Muscle layer of colon (tissue), 2 donors: ENCODE results near the gene PRAF2.

Experiments
- H3K27ac ChIP-seq: one replicate; pipeline ENCODE4 v1.7.0; 2013; ENCODE audit warnings: low read depth, mild to moderate bottlenecking, low read length, moderate library complexity
- H3K27me3 ChIP-seq, 2 donors: one replicate each; pipeline ENCODE4 v1.7.0; 2013; ENCODE audit warnings: low read length in 2 of 2, mild to moderate bottlenecking in 2 of 2; ENCODE audit not compliant: insufficient read depth in 2 of 2, control insufficient read depth in 1 of 2
- H3K36me3 ChIP-seq: one replicate; pipeline ENCODE4 v1.7.0; 2013; ENCODE audit warnings: mild to moderate bottlenecking, low read length; ENCODE audit not compliant: insufficient read depth
- H3K4me1 ChIP-seq: one replicate; pipeline ENCODE4 v1.7.0; 2013; ENCODE audit warnings: mild to moderate bottlenecking, low read length; ENCODE audit not compliant: insufficient read depth
- H3K4me3 ChIP-seq, 2 donors: one replicate each; pipeline ENCODE4 v1.7.0; 2013; ENCODE audit warnings: low read length in 2 of 2, low read depth in 1 of 2, mild to moderate bottlenecking in 1 of 2, moderate library complexity in 1 of 2
- H3K9ac ChIP-seq: one replicate; pipeline ENCODE4 v1.7.0; 2013; ENCODE audit warnings: low read length
- H3K9me3 ChIP-seq: one replicate; pipeline ENCODE4 v1.7.0; 2013; ENCODE audit warnings: mild to moderate bottlenecking, low read length
- donor health status: abdominal sarcoma.
- donor health status: Adenocarcinoma of cecum.

PRAF2 gene, protein sequence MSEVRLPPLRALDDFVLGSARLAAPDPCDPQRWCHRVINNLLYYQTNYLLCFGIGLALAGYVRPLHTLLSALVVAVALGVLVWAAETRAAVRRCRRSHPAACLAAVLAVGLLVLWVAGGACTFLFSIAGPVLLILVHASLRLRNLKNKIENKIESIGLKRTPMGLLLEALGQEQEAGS

DNA sequence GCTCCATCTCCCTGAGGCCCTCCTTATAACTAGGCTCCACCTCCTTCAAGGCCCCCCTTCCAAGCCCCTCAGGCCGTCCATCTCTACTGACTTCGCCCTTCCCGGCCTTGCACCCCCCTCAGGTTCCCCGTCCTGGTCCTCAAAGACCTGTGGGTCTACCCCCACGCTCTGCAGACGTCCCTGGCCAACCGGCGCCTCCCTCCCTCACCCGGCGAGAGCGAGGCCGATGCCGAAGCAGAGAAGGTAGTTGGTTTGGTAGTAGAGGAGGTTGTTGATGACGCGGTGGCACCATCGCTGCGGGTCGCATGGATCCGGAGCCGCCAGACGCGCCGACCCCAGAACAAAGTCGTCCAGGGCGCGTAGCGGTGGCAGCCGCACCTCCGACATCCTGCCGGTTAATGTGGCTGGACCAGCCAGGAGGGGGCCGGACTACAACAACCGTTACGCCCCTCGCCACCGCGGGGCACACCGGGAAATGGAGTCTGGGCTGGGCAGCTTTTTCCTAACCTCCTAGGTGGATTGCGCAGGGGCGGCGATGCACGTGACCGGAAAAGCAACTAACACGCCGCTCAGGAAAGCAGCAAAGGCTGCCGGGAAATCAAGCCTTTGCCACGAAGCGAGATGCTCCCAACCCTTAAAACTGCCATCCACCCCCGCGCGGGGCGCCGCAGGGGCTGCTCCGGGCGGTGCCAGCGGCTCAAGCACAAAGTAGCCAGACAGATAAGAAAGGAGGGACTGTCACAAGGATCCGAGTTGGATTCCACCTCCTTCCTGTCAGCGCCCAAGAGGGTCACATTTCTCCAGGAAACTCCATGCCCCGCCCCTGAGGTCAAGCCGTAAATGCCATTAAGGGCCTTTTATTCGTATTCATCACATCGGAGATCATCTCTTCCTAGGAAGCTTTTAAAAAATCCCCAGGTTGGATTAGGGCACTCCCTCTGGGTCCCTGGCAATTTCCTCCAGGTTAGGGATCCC, at the start of gene PRAF2:
Gene PRAF2, minus strand, starts transcription at position 402 of the 975 bp plus-strand sequence. Its CDS starts 15 bp downstream, at position 387.
- Histone ChIP-seq H3K36me3 (peaks cover 23% of the 10 kb centered on the region), H3K9ac (peak within 1 kb of the TSS; percentile 11), H3K27ac (peak within 1 kb of the TSS; percentile 75), H3K4me1 (peaks cover 13% of the 10 kb centered on the region), H3K9me3 (no peaks in the 10 kb centered on the region), H3K27me3 (peaks cover 0 to 7% of the 10 kb centered on the region in 2 donors), H3K4me3 (peak within 1 kb of the TSS; percentile 42 to 70)

DNA sequence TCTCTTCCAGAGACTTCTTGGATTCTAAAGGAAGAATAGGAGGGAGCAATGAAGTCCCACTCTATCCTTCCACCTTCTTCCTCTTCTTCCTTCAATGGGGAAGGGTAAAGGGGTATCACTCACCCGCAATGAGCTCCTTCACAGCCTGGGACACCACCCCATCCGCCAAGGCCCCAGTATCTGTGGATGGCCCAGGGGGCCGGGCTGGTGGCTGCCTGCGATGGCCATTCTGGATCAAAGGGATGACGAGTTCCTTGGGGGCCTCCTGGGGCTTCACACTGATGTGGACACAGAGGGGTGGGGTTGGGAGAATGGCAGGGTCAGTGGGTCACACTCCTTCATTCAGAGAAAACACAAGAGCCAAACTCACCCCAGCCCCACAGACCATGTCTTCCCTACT, 48.7 kb upstream of the PRAF2 start:
- H3K9me3 ChIP-seq, result no peaks in the 10 kb centered on the region
- H3K9ac ChIP-seq, result no peak overlapping the region
- H3K4me3 ChIP-seq, result peak overlapping the region; percentile 61 to 91
- H3K27me3 ChIP-seq, result no peaks in the 10 kb centered on the region
- H3K27ac ChIP-seq, result no peak overlapping the region
- no peaks in the 10 kb centered on the region for H3K4me1 ChIP-seq
- peaks cover 13% of the 10 kb centered on the region for H3K36me3 ChIP-seq

DNA sequence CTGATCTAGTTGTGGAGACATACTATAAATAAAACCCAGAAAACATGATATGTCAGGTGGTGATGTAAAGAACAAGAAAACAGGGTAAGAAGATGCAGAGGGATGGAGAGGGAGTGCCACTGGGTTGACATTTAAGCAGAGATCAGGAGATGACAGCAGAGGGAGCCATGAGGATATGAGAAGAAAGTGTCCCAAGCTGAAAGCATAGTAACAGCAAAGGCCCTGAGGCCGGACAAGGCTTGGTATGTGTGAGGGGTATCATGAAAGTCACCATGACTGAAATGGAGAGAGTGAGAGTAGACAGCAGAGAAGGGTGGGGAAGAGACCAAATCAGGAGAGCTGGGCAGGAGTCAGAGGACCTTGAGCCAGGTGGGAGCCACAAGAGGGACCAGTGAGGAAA, 46.3 kb upstream of the PRAF2 start:
- Histone ChIP-seq H3K36me3 (peaks cover 32% of the 10 kb centered on the region), H3K27ac (no peak overlapping the region), H3K9ac (no peak overlapping the region), H3K4me1 (no peaks in the 10 kb centered on the region), H3K9me3 (no peaks in the 10 kb centered on the region), H3K4me3 (no peak overlapping the region), H3K27me3 (no peaks in the 10 kb centered on the region)

DNA sequence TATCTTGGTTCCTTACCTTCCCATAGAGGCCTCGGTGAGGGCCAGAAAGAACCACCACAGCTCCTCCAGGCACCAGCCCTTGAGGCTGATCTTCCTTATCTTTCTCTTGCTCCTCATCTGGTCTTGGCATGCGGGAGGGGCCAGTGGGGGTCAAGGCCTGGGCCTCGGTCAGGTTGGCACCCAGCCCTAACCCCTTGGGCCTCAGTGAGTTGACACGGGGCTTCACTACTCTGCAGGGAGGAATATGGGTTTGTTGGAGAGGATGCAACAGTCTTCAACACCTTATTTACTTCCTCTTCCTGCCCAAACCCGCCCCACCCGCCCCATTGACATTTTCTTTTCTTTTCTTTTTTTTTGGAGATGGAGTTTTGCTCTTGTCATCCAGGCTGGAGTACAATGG, 43.8 kb upstream of the PRAF2 start:
- Histone ChIP-seq H3K9me3 (no peaks in the 10 kb centered on the region), H3K4me1 (no peaks in the 10 kb centered on the region), H3K27me3 (no peaks in the 10 kb centered on the region), H3K27ac (no peak overlapping the region), H3K36me3 (peaks cover 33% of the 10 kb centered on the region), H3K9ac (no peak overlapping the region), H3K4me3 (no peak overlapping the region)

DNA sequence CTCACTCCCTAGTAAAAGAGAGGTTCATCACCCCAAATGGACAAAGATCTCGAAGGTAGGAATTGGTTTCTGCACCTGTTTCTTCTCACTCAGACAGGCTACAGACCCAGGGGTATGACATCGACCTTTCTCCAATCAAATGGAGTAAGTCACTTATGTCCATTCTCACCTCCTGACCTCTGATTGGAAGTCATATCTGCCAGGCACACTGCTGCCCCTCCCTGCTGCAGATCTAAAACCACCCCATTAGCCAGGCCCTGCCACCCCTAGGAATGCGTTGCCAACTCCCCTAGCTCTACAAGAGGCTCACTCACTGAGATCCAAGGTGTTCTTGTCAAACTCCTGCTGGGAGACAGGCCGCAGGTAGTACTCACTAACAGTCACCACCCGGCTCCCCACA, 42.9 kb upstream of the PRAF2 start:
- H3K4me3 ChIP-seq, result no peak overlapping the region
- H3K36me3 ChIP-seq, result peaks cover 38% of the 10 kb centered on the region
- H3K4me1 ChIP-seq, result no peaks in the 10 kb centered on the region
- no peak overlapping the region for H3K9ac ChIP-seq
- H3K27ac ChIP-seq, result no peak overlapping the region
- no peaks in the 10 kb centered on the region for H3K9me3 ChIP-seq
- H3K27me3 ChIP-seq, result no peaks in the 10 kb centered on the region

DNA sequence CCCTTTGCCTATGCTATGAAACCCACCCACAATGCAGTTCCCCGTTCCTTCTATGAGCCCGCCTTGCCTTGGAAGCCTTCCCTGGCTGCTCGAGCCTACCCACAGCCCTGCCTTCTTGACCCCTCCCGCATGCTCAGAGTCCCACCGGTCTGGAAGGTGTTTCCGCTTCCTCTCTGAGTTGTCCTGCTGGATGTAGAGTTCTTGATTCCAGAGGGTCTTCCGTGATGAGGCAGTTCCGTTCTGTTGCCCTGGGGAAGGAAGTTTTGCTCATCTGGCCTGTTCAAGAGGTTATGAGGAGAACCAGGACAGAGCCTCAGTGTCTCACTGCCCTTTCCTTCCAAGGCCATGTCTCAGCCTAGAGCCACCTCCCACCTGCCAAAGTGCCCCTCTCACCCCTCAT, 42.3 kb upstream of the PRAF2 start:
- H3K36me3 ChIP-seq, result peaks cover 38% of the 10 kb centered on the region

DNA sequence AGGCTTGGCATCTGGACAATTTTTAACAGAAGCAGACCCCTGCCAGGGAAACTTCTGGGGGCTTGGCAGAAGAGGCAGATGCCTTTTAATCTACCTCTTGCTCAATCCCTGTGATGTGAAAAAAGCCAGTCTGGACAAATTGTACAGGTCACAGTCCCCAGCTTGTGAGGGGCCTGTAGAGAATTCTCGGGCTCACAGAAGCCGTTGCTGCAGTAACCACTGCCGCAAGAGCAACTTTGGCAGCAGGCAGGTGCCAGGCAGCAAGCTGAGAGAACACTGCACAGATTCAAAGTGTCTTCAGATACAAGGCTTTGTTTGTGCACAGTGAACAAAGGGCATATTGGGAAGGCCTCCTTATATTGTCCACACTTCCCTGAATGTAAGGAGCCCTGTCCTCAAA, 38.0 kb upstream of the PRAF2 start:
- no peaks in the 10 kb centered on the region for H3K4me1 ChIP-seq
- no peaks in the 10 kb centered on the region for H3K9me3 ChIP-seq
- H3K36me3 ChIP-seq, result peaks cover 28% of the 10 kb centered on the region
- no peak overlapping the region for H3K27ac ChIP-seq
- H3K4me3 ChIP-seq, result no peak overlapping the region
- H3K27me3 ChIP-seq, result no peaks in the 10 kb centered on the region
- H3K9ac ChIP-seq, result no peak overlapping the region

More for the DNA sequence above, 42.3 kb upstream of the PRAF2 start:
- no peak overlapping the region for H3K27ac ChIP-seq
- no peak overlapping the region for H3K9ac ChIP-seq
- H3K9me3 ChIP-seq, result no peaks in the 10 kb centered on the region
- no peaks in the 10 kb centered on the region for H3K4me1 ChIP-seq
- H3K4me3 ChIP-seq, result no peak overlapping the region
- no peaks in the 10 kb centered on the region for H3K27me3 ChIP-seq

DNA sequence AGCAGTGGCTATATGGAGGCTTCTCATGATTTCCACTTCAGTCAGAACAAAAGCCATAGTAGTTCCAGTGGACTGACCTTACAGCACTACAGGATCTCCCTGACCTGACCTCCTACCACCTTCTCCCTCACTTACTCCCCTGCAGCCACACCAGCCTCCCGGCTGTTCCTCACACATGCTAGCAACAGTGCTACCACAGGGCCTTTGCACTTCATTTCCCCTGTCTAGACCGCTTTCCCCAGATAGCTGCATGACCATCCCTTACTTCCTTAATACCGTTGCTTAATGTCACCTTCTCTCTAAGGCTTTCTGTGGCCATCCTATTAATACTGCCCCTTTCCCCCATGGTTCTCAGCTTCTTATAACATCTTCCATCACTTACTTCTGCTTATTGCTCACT, 36.6 kb upstream of the PRAF2 start:
- Histone ChIP-seq H3K27me3 (no peaks in the 10 kb centered on the region), H3K4me3 (no peak overlapping the region), H3K9me3 (no peaks in the 10 kb centered on the region), H3K4me1 (no peaks in the 10 kb centered on the region), H3K27ac (no peak overlapping the region), H3K9ac (no peak overlapping the region), H3K36me3 (peaks cover 14% of the 10 kb centered on the region)

DNA sequence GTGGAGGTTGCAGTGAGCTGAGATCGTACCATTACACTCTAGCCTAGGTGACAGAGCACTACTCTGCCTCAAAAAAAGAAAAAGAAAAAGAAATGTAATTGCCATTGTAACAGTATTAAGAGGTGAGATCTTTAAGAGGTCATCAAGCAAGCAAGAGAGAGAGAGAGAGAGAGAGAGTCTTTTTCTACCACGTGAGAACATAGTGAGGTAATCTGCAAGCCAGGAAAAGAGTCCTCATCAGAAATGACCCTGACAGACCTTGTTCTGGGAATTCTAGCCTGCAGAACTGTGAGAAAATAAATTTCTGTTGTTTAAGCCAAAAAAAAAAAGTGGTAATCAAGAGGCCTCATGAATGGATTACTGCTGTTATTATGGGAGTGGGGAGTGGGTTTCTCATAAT, 34.8 kb upstream of the PRAF2 start:
- Histone ChIP-seq H3K4me1 (no peaks in the 10 kb centered on the region), H3K9me3 (no peaks in the 10 kb centered on the region), H3K27me3 (no peaks in the 10 kb centered on the region), H3K27ac (no peak overlapping the region), H3K4me3 (no peak overlapping the region), H3K9ac (no peak overlapping the region), H3K36me3 (peaks cover 13% of the 10 kb centered on the region)

DNA sequence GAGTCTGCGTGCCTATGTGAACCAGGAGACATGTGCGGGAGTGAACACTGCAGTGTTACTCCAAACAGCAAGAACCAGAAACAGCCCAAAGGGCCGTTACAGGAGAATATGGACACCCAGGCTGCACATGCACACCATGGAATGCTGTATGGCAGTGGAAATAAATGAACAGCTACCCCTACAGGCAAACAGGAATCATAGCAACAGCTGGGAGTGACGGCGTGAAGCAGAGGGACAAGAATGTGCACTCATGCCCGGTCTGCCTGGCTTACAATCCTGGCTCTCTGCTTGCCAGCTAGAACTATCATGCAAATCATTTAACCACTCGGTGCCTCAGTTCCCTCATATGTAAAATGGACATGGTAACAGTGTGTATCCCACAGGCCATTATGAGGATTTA, 33.1 kb upstream of the PRAF2 start:
- Histone ChIP-seq H3K4me1 (no peaks in the 10 kb centered on the region), H3K9me3 (no peaks in the 10 kb centered on the region), H3K27ac (no peak overlapping the region), H3K4me3 (no peak overlapping the region), H3K36me3 (peaks cover 8% of the 10 kb centered on the region), H3K27me3 (no peaks in the 10 kb centered on the region), H3K9ac (no peak overlapping the region)

DNA sequence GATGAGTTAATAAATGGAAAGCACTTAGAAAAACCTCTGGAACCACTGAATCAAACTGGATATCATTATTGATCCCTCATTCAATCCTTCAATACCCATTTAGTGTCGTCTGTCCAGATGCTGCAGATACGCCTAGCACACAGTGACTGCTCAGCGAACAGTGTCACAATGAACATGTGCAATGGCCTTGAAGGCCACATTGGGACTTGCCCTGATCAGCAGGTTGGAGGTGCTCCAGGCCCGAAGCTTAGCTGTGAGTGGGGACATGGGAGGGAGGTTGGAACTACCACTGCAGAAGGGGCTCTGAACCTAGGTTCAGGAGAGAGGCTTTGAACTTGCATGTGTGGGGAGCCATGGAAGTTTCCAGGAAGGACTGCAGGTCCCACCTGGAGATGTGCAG, 32.5 kb upstream of the PRAF2 start:
- no peaks in the 10 kb centered on the region for H3K27me3 ChIP-seq
- H3K4me1 ChIP-seq, result no peaks in the 10 kb centered on the region
- H3K27ac ChIP-seq, result no peak overlapping the region
- H3K9me3 ChIP-seq, result no peaks in the 10 kb centered on the region
- peaks cover 8% of the 10 kb centered on the region for H3K36me3 ChIP-seq
- no peak overlapping the region for H3K4me3 ChIP-seq
- H3K9ac ChIP-seq, result no peak overlapping the region
